GM21737 (cell line): Measurements from ENCODE around the gene SHISA5.
"Not testable (repeated sequence)": the region's sequence is repeated elsewhere in the genome, so short reads cannot be mapped to it uniquely, and the experiment has no call there.

Source experiments
- ATAC-seq: cut with Tn5 transposase; IDR thresholded peaks from one replicate; pipeline ENCODE4 v1.9.1; 2021; ENCODE audit warnings: mild to moderate bottlenecking, moderate library complexity; ENCODE audit not compliant: unreplicated experiment

SHISA5 gene

DNA sequence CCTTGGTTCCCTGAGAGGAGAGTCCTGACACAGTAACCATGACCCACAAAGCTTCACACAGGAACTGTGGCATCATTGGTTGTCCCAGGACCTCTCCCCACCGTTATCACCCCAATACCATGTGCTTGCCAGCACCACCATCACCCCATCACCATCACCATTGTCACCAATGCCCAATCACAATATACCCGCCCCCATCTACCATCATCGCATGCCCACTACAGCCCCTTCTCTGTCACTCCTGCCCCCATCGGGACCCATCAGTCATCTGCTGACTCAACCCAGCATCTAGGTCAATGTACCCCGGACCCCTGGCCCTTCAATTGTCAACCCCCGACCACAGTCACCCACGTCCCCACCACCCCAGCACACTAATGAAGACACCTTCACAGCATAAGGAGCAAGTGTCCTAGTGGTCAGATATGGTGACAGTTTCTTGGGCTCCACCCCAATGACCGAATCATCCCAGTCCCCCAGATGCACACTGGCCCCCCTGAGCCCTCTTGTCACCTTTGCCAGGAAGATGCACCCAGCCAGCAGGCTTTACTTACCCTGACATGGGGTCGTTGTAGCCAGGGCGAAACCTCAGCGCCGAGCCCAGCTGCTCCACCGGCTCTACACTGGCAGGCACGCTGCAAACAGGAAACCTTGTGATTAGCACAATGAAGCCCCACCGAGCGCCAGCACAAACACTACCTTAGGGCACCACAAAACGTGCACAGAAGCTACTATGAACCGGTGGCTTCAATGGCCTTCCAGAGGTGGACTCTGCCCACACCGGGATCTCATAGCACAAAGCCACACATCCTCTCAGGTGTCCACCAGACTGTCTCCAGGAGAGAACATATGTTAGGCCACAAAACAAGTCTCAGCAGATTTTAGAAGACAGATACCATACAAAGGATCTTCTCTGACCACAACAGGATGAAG lies 25.1 kb downstream of the SHISA5 start:
- ATAC-seq = no peak

DNA sequence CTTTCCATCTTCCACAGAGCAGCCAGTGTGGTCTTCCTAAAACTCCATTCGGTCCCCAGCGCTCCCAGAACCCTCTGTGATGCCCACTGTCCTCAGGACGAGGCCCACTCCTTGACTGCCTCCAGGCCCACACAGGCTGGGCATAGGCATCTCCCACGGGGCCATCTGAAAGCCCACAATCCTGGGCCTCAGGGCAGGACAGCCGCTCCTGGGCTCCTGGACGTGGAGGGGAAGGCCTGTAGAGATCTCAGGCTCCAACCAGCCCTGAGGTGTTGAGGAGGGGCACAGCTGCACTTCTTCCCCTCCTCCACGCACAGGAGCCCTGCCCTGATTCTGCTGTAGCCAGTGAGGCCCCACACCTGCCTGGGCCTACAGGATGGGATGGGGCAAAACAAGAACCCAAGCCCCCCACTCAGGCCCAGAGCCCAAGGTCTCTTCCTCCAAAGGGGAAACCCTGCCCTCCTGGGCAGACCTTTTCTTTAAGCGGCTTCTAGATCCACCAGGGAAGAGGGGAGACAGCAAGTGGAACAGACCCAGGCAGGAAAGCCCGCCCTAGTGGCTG lies 25.9 kb downstream of the SHISA5 start:
- no peak for ATAC-seq

DNA sequence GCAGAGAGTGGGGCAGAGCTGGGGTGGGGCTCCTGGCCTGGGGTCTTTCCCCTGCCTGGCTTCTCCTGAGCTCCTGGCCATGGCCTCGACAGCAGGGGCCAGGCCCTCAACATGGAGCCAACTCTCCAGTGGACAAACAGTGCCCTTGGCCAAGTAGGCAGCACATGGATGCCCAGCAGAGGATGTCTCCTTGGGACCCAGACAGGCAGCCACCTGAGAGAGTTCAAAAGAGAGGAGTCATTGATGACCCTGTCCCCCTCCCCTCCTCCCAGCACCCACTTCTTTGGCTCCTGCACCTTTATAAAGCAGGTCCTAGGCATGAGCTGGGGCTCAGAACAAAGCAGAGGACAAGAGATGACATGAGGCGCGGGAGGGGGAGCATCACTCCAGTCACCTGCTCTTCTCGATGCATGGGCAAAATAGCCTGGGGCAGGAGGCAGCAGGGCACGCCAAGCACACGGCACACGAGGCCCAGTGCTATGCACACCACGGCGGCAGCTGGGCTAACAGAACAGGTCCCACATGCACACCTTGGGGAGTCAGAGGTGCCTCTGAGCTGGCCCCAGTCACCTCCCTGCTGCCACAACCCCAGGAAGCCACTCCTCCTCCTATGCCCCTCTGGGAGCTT lies 27.4 kb downstream of the SHISA5 start:
- ATAC-seq = no peak

DNA sequence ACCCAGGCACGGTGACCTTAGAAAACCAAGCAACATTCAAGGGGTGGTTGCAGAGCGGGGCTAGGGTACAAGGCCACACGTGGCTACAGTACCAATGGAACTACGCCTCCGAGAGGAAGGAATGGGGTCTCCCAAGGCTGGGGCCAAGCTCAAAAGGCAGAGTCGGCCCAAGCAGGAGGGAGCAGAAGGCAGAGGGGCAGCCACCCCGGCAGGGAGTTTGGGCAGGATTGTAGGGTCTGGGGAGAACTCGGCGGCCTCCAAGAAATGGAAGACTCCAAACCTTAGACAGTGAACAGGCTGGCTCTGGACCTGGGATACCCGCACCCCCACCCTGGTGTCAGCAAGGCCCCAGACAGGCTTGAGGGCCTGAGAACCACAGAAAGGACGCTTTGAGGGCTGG lies 28.8 kb downstream of the SHISA5 start:
- ATAC-seq = no peak

DNA sequence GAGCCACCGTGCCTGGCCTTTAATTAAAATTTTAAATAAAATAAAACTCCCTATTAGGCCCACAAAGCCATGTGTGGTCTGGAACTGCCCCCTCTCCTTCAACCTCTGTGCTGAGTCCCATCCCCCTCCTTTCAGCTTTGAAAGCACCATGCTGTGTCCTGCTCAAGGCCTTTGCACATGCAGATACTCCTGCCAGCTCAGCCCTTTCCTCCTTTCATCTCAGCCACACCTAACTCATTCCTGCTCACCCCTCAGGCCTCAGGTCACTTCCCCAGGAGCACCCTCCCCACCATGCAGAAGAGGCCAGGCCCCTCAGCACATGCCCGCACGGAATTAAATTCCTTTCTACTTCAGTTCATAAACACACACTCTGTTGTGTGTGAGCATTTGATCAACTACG lies 29.4 kb downstream of the SHISA5 start:
- ATAC-seq = no peak

DNA sequence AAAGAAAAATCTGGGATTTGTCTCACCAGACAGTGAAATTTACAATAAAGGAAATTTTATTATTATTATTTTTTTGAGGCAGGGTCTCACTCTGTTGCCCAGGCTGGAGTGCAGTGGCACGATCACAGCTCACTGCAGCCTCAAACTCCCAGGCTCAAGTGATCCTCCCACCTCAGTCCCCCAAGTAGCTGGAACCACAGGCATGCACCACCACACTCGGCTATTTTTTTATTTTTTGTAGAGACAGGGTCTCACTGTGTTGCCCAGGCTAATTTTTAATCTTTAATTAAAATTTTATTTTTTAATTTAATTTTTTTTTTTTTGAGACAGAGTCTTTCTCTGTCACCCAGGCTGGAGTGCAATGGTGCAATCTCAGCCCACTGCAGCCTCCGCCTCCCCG lies 29.9 kb downstream of the SHISA5 start:
- not testable (repeated sequence) for ATAC-seq

DNA sequence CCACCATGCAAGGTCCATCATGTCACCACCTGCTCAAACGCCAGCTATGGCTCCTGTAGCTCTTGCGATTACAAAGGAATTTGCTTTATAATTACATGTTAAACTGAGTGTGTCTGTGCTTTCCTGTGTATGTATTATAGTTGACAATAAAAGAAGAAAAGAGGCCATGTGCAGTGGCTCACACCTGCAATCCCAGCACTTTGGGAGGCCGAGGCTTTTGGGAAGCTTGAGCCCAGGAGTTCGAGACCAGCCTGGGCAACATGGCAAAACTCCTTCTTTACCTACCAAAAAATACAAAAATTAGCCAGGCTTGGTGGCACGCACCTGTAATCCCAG lies 30.4 kb downstream of the SHISA5 start:
- ATAC-seq = no peak

DNA sequence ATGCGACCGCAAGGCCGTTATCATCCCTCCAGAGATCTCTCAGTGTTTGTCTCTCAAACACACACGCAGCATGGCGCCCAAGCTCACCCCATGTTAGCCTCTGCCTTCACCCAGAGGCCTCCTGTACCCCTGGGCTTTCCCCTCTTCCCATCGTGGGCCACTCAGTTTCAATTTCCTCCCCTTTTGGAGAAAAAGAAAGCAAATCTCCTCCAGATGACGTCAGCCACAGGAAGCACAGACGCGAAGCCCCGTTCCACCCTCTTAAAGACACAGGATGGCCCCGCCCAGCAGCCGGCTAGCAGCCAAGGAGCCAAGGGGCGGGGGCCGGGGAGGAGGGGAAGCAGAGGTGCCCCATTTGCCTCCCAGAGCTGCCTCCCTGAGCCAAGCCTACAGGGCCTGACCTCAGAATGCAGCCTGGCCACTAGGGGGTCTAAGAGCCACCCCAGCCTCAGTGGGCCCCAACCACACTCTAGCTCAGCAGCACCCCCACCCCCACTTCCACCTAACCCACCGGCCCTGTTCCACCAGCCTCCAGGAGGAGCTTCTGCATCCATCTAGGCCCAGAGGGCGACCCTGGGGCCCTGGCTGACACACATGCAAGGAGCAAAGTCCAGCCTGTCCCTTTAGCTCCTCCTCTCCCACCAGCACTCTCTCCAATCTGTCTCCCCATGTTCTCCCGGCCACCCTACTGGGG lies 30.9 kb downstream of the SHISA5 start:
- peak; percentile 80 for ATAC-seq

DNA sequence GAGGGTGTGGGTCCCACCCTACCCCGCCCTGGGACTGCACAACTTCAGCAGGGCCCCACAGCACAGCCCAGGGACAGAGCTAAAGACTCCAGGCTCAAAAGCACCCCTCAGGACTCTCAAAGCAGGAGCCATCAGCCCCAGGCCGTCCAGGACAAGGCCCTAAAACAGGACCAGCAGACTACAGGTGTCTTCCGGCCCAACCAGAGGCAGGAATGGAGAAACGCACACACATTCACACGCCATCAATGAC lies 31.4 kb downstream of the SHISA5 start:
- peak; percentile 8 for ATAC-seq

DNA sequence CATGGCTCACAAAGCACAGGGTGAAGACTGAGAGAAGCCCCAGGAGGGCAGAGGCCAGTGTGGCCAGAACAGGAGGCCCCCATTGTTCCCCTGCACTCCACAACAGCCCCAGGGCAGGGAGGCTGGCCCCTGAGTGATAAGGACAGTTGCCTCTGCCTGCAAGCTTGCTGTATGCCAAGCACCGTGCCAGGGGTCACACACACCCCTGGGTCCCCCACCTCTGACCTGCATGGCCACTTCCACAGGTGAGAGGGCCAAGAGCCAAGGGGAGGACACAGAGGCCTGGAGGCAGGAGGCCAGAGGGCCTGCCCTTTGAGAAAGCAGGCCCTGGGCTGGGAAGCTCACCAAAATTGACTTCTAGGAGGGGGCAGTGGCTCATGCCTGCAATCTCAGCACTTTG lies 33.7 kb downstream of the SHISA5 start:
- no peak for ATAC-seq

DNA sequence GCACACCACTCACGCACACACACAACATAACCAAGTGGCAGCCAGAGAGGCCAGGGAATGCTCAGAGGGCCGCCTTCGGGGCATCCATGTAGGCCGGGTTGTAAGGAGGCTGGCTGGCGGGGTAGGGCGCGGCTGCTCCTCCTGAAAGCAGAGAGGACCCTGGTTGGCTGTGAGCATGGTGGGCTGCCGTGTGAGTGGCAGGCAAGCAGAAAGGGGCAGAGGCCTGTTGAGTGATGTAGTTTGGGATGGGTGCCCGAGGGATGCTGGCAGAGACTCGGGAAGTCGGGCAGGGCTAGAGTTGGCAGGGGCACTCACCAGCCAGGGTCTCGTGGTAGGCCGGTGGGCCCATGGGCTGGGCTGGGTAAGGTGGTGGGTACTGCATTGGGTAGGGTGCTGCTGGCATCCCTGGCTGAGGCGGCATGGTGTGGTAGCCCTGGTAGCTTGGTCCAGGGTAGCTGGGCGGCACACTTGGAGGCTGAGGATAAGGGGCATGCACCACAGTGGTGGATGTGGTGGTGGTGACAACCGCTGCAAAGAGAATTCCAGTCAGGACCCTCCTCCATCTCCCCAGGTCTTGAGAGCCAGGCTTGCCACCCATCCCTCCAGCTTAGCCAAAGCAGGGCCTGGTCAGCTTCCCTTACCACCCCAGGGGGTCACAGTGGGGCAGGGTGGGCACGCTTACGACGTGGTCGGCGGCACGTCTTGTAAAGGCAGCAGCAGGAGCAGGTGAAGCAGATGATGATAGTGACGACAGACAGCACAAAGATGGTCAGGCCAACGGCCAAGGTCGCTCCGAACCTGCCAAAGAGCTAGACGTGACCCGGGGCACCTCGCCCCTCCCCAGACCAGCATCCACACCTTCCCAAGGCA lies 34.7 kb downstream of the SHISA5 start:
- no peak for ATAC-seq

DNA sequence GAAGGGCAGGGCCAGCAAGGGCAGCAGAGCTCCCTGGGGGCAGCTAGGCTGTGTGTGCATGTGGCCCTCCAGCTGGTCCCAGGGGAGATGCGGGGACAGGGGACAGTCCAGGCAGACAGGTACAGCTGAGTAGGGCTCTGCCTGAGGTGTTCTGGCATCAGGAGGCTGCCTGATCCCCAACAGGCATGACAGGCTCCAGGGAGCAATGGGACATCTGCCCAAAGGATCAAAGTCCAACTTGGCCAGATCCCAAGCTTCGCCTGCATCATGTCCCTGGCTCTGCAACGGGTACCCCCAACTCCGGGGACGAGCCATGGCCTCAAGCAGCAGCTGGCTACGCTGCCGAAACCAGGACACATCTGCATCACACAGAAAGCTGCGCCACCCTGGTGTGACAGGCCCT lies 35.6 kb downstream of the SHISA5 start:
- ATAC-seq = no peak

DNA sequence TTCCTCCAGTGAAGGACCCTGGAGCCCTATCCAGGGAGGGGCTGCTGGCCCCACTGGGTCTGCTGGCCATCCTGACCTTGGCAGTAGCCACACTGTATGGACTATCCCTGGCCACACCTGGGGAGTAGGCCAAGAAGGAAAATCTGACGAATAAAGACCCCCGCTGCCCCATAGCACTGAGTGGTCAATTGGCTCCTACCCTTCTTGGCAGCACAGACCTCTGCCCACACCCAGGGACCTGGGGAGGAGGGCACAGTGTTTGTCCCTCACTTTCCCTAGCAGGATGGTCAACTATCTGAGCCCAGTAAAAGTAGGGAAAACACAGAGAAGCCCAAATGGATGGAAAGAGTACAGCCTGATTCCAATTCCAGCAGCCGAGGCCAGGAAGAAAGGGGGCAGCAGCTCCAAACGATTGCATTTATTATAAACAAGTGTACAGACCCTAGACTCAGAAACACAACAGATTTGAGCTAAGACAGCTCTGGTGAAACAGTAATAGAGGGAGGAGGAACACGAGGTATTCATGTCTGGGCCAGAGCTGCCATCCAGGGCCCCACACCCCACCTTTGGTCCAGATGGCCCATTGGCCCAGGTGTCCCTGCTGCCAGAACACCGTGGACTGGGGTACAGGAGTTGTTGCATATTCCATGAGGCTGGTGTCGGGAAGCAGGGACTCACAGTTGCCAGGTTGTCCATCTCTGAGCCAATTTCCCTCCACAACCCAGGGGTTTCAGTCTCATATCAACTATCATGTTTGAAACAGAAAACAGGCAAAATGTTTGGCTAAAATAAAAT lies 36.3 kb downstream of the SHISA5 start:
- ATAC-seq = no peak

DNA sequence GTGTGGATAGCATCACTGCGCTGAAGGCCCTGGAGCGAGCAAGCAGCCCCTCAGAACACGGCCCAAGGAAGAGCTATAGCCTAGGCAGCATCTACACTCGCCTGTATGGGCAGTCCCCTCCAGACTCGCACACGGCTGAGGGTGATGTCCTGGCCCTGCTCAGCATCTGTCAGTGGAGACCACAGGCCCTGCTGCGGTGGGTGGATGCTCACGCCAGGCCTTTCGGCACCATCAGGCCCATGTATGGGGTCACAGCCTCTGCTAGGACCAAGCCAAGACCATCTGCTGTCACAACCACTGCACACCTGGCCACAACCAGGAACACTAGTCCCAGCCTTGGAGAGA lies 36.9 kb downstream of the SHISA5 start:
- ATAC-seq = no peak

DNA sequence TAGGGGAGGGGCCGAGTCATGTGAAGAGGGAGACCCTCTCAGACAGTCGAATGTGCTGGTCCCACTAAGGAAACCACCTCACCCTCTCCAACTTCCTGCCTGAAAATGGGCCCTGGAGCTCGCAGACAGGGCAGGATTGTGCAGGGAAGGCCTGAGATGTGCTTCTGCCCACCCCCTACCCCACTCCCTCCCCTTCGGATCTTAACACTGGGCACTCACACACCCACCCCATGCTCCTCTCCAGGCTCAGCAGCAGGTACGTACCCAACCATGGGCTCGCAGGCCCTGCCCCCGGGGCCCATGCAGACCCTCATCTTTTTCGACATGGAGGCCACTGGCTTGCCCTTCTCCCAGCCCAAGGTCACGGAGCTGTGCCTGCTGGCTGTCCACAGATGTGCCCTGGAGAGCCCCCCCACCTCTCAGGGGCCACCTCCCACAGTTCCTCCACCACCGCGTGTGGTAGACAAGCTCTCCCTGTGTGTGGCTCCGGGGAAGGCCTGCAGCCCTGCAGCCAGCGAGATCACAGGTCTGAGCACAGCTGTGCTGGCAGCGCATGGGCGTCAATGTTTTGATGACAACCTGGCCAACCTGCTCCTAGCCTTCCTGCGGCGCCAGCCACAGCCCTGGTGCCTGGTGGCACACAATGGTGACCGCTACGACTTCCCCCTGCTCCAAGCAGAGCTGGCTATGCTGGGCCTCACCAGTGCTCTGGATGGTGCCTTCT lies 37.4 kb downstream of the SHISA5 start:
- ATAC-seq = peak; percentile 24

DNA sequence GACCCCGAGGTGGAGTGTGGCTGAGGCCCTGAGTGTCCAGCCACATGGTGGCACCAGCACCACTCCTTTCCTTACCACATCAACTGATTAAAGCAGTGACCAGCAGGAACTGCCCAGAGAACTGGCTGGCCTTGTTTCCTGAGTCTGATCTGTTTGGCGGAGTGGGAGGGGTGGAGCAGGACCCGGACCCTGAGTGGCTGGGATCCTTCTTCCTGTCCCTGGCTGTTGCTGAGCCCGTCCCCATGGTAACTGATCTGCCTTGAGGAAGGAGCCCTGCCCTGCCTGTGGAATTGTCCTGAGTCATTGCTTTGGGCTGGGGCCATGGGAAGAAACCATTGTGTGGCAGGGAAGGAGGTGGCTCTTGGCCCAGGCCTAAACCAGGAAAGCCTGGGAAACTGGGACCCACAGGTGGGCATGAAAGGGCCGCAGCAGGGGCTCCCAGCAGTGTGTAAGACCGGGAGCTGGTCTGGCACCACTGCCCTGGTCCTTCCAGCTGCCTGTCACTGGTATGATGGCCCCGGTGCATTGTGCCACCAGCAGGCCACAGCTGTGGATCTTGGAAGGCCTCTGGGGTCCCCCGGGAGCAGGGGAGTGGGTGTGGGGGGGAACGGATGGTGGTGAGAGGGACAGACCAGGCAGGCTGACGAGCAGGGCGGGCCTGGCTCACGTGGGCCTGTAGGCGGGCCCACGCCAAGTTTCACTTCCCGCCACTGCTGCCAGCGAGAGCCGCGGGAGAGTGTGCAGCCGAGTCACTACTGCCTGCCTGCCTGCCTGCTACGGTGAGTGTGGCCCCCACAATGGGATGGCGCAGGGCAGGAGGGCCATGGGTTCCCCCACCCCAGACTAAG lies 38.2 kb downstream of the SHISA5 start:
- ATAC-seq = peak; percentile 65

DNA sequence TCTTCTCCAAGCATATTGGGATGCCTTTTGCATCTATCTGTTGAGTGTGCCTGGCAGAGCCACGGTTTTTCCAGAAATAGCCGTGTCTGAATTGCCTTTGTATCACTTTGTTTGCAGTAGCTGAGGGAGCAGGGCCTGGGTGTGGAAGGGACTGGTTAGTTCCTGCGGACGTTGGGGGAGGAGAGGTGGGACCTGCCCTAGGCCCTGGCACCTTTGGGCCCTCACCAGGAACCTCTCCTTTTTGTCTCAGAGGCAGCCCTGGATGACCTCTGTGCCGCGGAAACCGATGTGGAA lies 38.8 kb downstream of the SHISA5 start:
- ATAC-seq = no peak

DNA sequence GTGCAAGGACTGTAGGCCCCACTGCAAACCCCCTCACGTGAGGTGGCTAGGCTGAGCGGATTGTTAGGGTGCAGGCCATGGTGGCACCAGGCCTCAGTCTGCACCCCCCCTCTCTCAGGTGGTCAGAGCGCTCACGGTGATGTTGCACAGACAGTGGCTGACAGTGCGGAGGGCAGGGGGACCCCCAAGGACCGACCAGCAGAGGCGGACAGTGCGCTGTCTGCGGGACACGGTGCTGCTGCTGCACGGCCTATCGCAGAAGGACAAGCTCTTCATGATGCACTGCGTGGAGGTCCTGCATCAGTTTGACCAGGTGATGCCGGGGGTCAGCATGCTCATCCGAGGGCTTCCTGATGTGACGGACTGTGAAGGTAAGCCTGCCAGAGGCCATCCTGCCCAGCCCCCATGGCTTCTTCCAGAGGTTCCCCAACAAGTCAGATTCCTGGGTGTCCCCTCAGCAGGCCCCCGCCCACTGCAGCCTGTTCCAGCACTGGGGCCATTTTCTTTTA lies 39.2 kb downstream of the SHISA5 start:
- ATAC-seq = no peak

DNA sequence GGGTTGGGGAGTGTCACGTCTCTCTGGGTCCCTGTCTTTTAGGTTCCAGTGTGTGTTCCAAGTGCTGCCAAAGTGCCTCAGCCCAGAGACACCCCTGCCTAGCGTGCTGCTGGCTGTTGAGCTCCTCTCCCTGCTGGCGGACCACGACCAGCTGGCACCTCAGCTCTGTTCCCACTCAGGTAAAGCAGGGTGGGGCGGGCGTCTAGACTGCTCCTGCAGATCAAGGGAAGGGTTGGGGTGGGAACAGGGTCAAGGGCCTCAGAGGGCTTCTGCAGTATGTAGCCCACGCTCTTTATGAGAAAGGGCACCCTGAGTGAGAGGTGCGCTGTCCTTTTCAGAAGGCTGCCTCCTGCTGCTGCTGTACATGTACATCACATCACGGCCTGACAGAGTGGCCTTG lies 40.3 kb downstream of the SHISA5 start:
- no peak for ATAC-seq
